Measurements from ENCODE around the gene F12.
"Not testable (repeated sequence)": the region's sequence is repeated elsewhere in the genome, so short reads cannot be mapped to it uniquely, and the experiment has no call there.

F12 gene

GRCh38 chr5:177387405-177387804 lies 22.0 kb downstream of the F12 start:
- no peak overlapping the region for H3K9ac ChIP-seq (ENCODE audit: low read depth, low read length)
- H3K27me3 ChIP-seq (ENCODE audit: control insufficient read depth, insufficient read depth, low read length): peaks cover 33% of the 10 kb centered on the region
- H3K36me3 ChIP-seq (ENCODE audit: insufficient read depth, low read length): no peaks in the 10 kb centered on the region
- H3K4me1 ChIP-seq (ENCODE audit: control insufficient read depth, insufficient read depth, low read length): peaks cover 16% of the 10 kb centered on the region
- H3K9me3 ChIP-seq (replicated peaks; ENCODE audit: low read length): no peaks in the 10 kb centered on the region
- no peak overlapping the region for H3K4me2 ChIP-seq (ENCODE audit: low read length)
- H3K4me3 ChIP-seq (ENCODE audit: low read length): no peak overlapping the region

- no peak overlapping the region for H3K4me3 ChIP-seq (ENCODE audit: low read length)
- no peaks in the 10 kb centered on the region for H3K36me3 ChIP-seq (ENCODE audit: insufficient read depth, low read length)
- no peaks in the 10 kb centered on the region for H3K9me3 ChIP-seq (replicated peaks; ENCODE audit: low read length)
- H3K4me1 ChIP-seq (ENCODE audit: control insufficient read depth, insufficient read depth, low read length): peaks cover 16% of the 10 kb centered on the region
- H3K27me3 ChIP-seq (ENCODE audit: control insufficient read depth, insufficient read depth, low read length): peaks cover 33% of the 10 kb centered on the region
- H3K9ac ChIP-seq (ENCODE audit: low read depth, low read length): no peak overlapping the region
- H3K4me2 ChIP-seq (ENCODE audit: low read length): no peak overlapping the region
Observed at GRCh38 chr5:177386542-177386941, 22.8 kb downstream of the F12 start.

DNA sequence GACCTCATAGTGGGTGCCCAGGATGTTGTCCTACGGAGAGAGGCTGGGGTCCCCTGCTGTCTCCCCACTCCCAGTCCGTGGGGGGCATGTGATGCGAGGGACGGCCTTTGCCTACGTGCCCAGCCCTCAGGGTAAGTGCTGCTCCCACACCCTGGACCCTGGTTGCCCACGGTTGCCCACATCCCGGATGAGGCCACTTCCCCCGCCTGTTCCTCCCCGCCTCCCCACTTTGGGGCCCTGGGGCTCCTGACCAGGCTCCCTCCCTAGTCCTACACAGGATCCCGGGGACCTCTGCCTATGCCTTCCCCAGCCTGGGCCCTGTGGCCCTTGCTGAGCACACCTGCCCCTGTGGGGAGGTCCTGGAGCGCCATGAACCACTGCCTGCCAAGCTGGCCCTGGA lies 23.6 kb downstream of the F12 start:
- H3K36me3 ChIP-seq (ENCODE audit: insufficient read depth, low read length): no peaks in the 10 kb centered on the region
- H3K9ac ChIP-seq (ENCODE audit: low read depth, low read length): no peak overlapping the region
- H3K4me1 ChIP-seq (ENCODE audit: control insufficient read depth, insufficient read depth, low read length): peaks cover 16% of the 10 kb centered on the region
- H3K4me3 ChIP-seq (ENCODE audit: low read length): no peak overlapping the region
- peaks cover 41% of the 10 kb centered on the region for H3K27me3 ChIP-seq (ENCODE audit: control insufficient read depth, insufficient read depth, low read length)
- H3K9me3 ChIP-seq (replicated peaks; ENCODE audit: low read length): no peaks in the 10 kb centered on the region
- no peak overlapping the region for H3K4me2 ChIP-seq (ENCODE audit: low read length)

DNA sequence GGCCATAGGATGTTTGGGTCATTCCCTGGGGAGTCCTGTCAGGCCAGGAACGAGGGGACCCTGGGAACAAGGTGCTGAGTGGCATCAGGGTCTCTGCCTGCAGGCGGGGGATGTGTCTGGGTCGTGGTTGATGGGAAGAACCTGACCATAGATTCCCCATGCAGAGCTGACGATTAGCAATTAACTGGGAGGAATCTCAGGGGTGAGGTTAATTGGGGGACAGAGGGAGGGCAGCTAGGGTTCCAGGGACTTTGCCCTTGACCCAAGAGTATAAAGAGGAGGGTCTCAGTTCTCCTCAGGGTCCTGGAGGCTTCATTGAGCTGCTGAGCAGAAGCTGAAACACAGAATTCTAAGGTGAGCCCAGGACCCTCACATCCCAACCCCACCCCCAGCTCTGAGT lies 25.2 kb downstream of the F12 start, which contains the start of gene SLC34A1:
Gene SLC34A1, plus strand, starts transcription at position 301 of the 400 bp plus-strand sequence. CDS start 1,308 bp downstream, outside the sequence.
- Histone ChIP-seq H3K9ac (ENCODE audit: low read depth, low read length) (no peak within 1 kb of the TSS), H3K36me3 (ENCODE audit: insufficient read depth, low read length) (no peaks in the 10 kb centered on the region), H3K4me3 (ENCODE audit: low read length) (no peak within 1 kb of the TSS), H3K4me1 (ENCODE audit: control insufficient read depth, insufficient read depth, low read length) (peaks cover 10% of the 10 kb centered on the region), H3K4me2 (ENCODE audit: low read length) (no peak within 1 kb of the TSS), H3K9me3 (replicated peaks; ENCODE audit: low read length) (no peaks in the 10 kb centered on the region), H3K27me3 (ENCODE audit: control insufficient read depth, insufficient read depth, low read length) (peaks cover 41% of the 10 kb centered on the region)

DNA sequence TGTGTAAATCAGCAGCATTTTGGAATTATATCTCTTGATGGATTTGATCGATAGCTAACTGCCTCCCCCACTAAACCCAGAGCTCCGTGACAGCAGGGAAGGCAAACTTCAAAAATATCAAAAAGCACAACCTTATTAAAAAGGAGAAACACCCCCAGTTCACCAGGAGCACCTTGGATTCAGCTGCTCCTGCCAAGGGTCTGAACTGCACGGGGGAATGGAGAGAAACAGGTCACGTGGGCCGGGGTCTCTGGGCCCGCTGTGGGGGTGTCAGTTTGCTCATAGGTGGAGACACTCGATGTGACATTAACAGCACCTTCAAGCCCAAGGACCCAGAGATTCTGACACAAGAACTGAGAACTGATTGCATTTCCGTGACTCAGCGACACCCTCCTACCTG lies 26.2 kb downstream of the F12 start:
- H3K27me3 ChIP-seq (ENCODE audit: control insufficient read depth, insufficient read depth, low read length): peaks cover 39% of the 10 kb centered on the region

GRCh38 chr5:177382423-177383029 lies 26.8 kb downstream of the F12 start:
- Histone ChIP-seq H3K9me3 (replicated peaks; ENCODE audit: low read length) (no peaks in the 10 kb centered on the region), H3K27me3 (ENCODE audit: control insufficient read depth, insufficient read depth, low read length) (peaks cover 36% of the 10 kb centered on the region), H3K4me2 (ENCODE audit: low read length) (no peak overlapping the region), H3K36me3 (ENCODE audit: insufficient read depth, low read length) (no peaks in the 10 kb centered on the region), H3K4me1 (ENCODE audit: control insufficient read depth, insufficient read depth, low read length) (peaks cover 6% of the 10 kb centered on the region), H3K4me3 (ENCODE audit: low read length) (no peak overlapping the region), H3K9ac (ENCODE audit: low read depth, low read length) (no peak overlapping the region)

More for the DNA sequence above, 26.2 kb downstream of the F12 start:
- Histone ChIP-seq H3K36me3 (ENCODE audit: insufficient read depth, low read length) (no peaks in the 10 kb centered on the region), H3K9ac (ENCODE audit: low read depth, low read length) (no peak overlapping the region), H3K4me3 (ENCODE audit: low read length) (no peak overlapping the region), H3K4me2 (ENCODE audit: low read length) (no peak overlapping the region), H3K4me1 (ENCODE audit: control insufficient read depth, insufficient read depth, low read length) (peaks cover 6% of the 10 kb centered on the region), H3K9me3 (replicated peaks; ENCODE audit: low read length) (no peaks in the 10 kb centered on the region)

- H3K4me3 ChIP-seq (ENCODE audit: low read length): no peak overlapping the region
- no peak overlapping the region for H3K4me2 ChIP-seq (ENCODE audit: low read length)
- no peak overlapping the region for H3K9ac ChIP-seq (ENCODE audit: low read depth, low read length)
- H3K4me1 ChIP-seq (ENCODE audit: control insufficient read depth, insufficient read depth, low read length): peaks cover 6% of the 10 kb centered on the region
- no peaks in the 10 kb centered on the region for H3K9me3 ChIP-seq (replicated peaks; ENCODE audit: low read length)
- H3K27me3 ChIP-seq (ENCODE audit: control insufficient read depth, insufficient read depth, low read length): peaks cover 25% of the 10 kb centered on the region
- no peaks in the 10 kb centered on the region for H3K36me3 ChIP-seq (ENCODE audit: insufficient read depth, low read length)
Observed at GRCh38 chr5:177380805-177381126, 28.6 kb downstream of the F12 start.

- no peaks in the 10 kb centered on the region for H3K36me3 ChIP-seq (ENCODE audit: insufficient read depth, low read length)
- no peaks in the 10 kb centered on the region for H3K9me3 ChIP-seq (replicated peaks; ENCODE audit: low read length)
- no peak overlapping the region for H3K4me2 ChIP-seq (ENCODE audit: low read length)
- peaks cover 15% of the 10 kb centered on the region for H3K27me3 ChIP-seq (ENCODE audit: control insufficient read depth, insufficient read depth, low read length)
- no peak overlapping the region for H3K4me3 ChIP-seq (ENCODE audit: low read length)
- H3K9ac ChIP-seq (ENCODE audit: low read depth, low read length): no peak overlapping the region
- H3K4me1 ChIP-seq (ENCODE audit: control insufficient read depth, insufficient read depth, low read length): peaks cover 6% of the 10 kb centered on the region
Observed at GRCh38 chr5:177378884-177379883, 30.2 kb downstream of the F12 start.

GRCh38 chr5:177377851-177378776 lies 31.2 kb downstream of the F12 start:
- Histone ChIP-seq H3K4me1 (ENCODE audit: control insufficient read depth, insufficient read depth, low read length) (peaks cover 6% of the 10 kb centered on the region), H3K9ac (ENCODE audit: low read depth, low read length) (no peak overlapping the region), H3K4me2 (ENCODE audit: low read length) (no peak overlapping the region), H3K4me3 (ENCODE audit: low read length) (no peak overlapping the region), H3K36me3 (ENCODE audit: insufficient read depth, low read length) (no peaks in the 10 kb centered on the region), H3K27me3 (ENCODE audit: control insufficient read depth, insufficient read depth, low read length) (peaks cover 8% of the 10 kb centered on the region), H3K9me3 (replicated peaks; ENCODE audit: low read length) (no peaks in the 10 kb centered on the region)

DNA sequence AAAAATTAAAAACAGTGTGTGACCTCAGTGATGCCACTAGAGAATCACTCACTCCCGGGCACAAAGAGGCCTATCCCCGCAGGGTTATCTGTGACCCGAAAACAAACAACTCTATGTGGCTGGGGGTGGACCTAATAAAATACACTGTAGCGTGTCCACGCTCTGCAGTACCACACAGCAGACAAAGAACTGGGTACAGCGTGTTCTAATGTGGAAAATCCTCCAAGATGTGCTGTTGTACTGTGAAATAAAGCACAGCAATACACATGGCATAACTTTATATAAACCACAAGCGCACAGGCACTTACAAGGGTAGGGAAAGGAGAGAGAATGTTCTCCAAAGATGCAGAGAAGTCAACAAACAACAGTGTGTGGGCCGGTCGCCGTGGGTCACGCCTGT lies 33.3 kb downstream of the F12 start:
- Histone ChIP-seq H3K36me3 (ENCODE audit: insufficient read depth, low read length) (no peaks in the 10 kb centered on the region), H3K4me3 (ENCODE audit: low read length) (no peak overlapping the region), H3K4me1 (ENCODE audit: control insufficient read depth, insufficient read depth, low read length) (peaks cover 21% of the 10 kb centered on the region), H3K9ac (ENCODE audit: low read depth, low read length) (no peak overlapping the region), H3K9me3 (replicated peaks; ENCODE audit: low read length) (no peaks in the 10 kb centered on the region), H3K27me3 (ENCODE audit: control insufficient read depth, insufficient read depth, low read length) (peaks cover 4% of the 10 kb centered on the region), H3K4me2 (ENCODE audit: low read length) (no peak overlapping the region)

- peaks cover 22% of the 10 kb centered on the region for H3K4me1 ChIP-seq (ENCODE audit: control insufficient read depth, insufficient read depth, low read length)
- not testable (repeated sequence) for H3K27me3 ChIP-seq (ENCODE audit: control insufficient read depth, insufficient read depth, low read length)
Observed at GRCh38 chr5:177375516-177375915, 33.8 kb downstream of the F12 start.

More at GRCh38 chr5:177375516-177375915, 33.8 kb downstream of the F12 start:
- not testable (repeated sequence) for H3K9me3 ChIP-seq (replicated peaks; ENCODE audit: low read length); H3K36me3 ChIP-seq (ENCODE audit: insufficient read depth, low read length); H3K4me3 ChIP-seq (ENCODE audit: low read length); H3K4me2 ChIP-seq (ENCODE audit: low read length); H3K9ac ChIP-seq (ENCODE audit: low read depth, low read length)
